NCI-H82 treated with DMSO at 0.1 percent for 48 hours (cell line): Measurements from ENCODE around the gene SLC2A4RG.
"Not testable (repeated sequence)": the region's sequence is repeated elsewhere in the genome, so short reads cannot be mapped to it uniquely, and the experiment has no call there.

Experiments
- DNase-seq: peaks from one replicate; lab custom pipeline; 2025; ENCODE audit not compliant: unreplicated experiment; lab: John Stamatoyannopoulos, UW

SLC2A4RG gene

DNA sequence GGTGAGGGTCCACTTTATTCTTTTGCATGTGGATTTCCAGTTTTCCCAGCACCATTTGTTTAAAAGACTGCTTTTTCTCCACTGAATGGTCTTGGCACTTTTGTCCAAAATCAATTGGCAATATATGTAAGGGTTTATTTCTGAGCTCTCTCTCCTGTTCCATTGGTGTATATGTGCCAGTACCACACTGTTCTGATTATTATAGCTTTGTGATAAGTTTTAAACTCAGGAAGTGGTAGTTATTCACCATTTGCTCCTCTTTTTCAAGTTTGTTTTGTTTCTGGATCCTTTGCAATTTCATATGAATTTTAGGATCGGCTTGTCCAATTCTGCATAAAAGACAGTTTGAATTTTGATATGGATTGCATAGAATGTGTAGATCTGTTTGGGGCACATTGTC, 27.4 kb upstream of the SLC2A4RG start:
- no peak for DNase-seq

DNA sequence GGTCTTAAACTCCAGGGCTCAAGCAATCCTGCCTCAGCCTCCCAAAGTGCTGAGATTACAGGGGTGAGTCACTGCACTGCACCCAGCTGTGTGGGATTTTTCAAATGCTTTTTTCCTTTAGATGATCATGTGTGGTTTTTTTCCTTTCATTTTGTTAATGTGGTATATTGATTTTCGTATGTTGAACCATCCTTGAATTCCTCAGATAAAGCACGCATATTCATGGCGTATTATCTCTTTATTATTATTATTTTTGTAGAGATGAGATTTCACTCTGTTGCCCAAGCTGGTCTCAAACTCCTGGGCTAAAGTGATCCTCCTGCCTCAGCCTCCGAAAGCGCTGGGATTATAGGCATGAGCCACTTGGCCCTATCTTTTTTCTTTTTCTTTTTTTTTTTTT, 24.7 kb upstream of the SLC2A4RG start:
- no peak for DNase-seq

DNA sequence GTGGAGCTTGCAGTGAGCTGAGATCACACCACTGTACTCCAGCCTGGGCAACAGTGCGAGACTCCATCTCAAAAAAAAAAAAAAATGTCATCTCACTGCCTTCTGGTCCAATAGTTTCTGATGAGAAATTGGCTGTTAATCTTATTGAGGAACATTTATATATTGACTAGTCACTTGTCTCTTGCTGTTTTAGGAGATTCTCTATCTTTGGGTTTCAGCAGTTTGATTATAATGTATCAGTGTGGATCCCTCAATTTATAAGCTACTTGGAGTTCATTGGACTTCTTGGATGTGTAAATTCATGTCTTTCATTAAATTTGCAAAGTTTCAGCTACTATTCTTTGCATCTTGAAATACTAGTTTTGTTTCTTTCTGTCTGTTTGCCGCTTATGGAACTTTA, 20.6 kb upstream of the SLC2A4RG start:
- DNase-seq, result no peak

DNA sequence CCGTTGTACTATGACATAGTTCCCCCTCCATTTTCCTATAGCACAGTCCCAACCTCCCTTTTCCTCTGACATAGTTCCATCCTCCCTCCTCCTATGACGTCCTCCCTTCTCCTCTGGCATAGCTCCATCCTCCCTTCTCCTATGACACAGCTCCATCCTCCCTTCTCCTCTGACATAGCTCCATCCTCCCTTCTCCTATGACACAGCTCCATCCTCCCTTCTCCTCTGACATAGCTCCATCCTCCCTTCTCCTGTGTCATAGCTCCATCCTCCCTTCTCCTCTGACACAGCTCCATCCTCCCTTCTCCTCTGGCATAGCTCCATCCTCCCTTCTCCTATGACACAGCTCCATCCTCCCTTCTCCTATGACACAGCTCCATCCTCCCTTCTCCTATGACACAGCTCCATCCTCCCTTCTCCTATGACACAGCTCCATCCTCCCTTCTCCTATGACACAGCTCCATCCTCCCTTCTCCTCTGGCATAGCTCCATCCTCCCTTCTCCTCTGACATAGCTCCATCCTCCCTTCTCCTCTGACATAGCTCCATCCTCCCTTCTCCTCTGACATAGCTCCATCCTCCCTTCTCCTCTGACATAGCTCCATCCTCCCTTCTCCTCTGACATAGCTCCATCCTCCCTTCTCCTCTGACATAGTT, 16.5 kb upstream of the SLC2A4RG start:
- not testable (repeated sequence) for DNase-seq

DNA sequence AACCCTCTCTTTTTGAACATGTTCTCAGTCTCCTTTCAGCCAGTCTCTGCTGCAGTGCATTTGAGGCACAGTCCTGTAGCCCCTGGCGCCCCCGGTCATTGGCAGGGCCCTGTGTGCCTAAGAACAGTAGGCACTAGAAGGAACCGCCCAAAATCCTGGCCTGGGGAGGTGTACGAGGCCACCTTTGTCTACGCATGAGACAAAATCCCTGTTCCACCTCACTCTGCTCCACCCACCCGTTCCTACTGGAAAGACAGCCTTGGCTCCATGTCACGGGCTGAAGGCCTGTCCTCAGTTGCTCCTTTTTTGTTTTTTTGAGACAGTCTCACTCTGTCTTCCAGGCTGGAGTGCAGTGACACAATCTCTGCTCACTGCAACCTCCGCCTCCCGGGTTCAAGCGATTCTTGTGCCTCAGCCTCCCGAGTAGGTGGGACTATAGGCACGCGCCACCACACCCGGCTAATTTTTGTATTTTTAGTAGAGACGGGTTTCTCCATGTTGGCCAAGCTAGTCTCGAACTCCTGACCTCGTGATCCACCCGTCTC, 9.3 kb upstream of the SLC2A4RG start:
- not testable (repeated sequence) for DNase-seq

DNA sequence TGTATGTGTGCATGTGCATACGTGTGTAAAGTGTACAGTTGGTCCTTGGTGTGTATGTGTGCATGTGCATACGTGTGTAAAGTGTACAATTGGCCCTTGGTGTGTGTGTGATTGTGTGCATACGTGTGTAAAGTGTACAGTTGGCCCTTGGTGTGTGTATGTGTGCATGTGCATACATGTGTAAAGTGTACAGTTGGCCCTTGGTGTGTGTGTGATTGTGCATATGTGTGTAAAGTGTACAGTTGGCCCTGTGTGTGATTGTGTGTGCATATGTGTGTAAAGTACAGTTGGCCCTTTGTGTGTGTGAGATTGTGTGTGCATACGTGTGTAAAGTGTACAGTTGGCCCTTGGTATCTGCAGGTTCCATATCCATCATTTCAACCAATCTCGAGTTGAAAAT, 8.2 kb upstream of the SLC2A4RG start:
- DNase-seq, result no peak

DNA sequence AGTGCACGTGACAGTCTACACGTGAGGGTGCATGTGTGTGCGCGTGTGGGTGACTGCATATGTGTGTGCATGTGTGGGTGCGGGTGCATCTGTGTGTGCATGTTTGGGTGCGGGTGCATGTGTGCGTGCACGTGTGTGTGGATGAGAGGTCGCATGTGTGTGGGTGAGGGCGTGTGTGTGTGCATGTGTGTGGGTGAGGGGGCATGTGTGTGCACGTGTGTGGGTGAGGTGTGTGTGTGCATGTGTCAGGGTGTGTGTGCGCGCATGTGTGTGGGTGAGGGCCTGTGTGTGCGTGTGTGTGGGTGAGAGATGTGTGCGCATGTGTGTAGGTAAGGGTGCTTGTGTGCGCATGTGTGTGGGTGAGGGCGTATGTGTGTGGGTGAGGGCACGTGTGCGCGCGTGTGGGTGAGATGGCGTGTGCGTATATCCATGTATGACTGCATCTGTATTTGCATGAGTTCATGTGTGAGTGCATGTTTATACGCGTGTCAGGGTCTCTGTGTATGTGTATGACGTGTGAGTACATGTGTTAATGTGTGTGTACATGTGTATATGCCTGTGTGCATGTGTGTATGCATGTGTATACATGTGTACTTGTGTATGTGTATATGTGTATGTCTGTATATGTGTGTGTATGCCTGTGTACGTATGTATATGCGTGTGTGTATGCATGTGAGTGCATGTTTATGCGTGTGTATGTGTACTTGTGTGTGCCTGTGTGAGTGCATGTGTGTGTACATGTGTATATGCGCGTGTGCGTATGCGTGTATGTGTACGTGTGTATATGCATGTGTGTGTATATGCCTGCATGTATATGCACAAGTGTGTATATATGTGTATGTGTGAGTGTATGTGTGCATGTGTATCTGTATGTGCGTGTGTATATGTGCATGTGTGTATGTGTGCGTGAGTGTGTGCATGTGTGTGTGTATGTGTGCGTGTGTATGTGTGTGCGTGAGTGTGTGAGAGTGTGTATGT, 7.2 kb upstream of the SLC2A4RG start:
- no peak for DNase-seq

DNA sequence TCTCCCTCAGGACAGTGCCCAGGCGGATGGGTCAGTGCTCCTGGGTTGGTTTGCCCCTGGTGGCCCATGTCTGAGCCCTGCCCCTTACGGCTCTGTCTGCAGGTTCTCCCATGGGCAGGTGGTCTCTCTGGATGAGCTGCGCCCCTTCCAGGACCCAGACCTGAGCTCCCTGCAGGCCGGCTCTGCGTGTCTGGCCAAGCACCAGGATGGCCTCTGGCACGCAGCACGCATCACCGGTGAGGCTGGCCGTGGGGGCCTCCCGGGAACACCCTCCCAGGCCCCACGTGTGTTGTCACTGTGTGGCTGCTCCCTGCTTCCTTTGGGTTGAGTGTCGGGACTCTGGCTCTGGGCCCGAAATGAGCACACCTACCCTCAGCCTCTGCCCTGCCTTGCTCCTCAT, 6.5 kb upstream of the SLC2A4RG start:
- no peak for DNase-seq

DNA sequence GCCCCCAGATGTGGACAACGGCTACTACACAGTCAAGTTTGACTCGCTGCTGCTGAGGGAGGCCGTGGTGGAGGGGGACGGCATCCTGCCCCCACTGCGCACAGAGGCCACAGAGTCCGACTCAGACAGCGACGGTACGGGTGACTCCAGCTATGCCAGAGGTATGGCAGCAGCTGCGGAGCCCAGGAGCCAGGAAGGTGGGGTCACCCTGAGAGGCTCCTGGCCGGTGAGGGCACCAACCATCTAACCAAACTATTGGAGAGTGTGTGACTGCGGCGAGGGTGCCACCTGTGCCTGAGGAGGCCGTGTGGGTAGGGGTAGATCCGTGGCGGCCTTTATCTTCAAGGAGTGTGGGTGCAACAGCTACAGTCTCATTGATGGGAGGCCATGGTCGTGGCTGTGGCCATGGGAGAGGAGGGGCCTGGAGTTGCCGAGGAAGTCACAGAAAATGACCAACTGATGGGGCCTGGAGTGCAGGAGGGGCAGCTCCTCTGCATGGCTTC, 5.9 kb upstream of the SLC2A4RG start:
- no peak for DNase-seq

DNA sequence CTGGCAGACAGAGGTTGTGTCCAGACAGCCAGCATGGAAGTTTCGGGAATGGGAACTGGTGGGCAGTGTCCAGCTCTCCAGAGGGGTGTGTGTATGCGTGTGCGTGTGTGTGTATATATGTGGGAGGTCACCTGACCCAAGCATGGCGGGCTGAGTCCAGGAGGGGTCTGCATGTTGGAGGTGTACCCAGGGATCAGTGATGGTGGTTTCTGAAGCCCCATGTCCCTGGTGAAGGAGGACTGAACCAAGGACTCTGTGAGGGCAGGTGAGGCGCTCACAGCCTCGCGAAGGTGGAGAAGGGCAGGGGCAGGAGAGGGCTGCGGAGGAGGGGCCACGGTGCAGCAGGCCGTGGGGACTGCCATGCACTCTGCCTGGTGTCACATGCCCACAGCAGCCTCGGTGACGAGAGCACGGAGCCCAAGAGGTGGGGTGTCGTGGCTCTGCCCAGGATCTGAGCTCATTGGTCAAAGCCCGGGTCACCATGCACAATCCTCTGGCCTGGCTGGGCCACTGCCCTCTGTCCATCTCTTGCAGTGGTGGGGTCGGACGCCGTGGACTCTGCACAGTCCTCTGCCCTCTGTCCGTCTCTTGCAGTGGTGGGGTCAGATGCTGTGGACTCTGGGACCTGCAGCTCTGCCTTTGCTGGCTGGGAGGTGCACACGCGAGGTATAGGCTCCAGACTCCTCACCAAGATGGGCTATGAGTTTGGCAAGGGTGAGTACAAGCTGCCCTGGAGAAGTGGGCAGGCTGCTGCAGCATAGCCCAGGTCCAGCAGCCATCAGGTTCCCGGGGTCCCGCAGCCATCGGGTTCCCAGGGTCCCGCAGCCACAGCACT, 5.2 kb upstream of the SLC2A4RG start:
- DNase-seq, result no peak

DNA sequence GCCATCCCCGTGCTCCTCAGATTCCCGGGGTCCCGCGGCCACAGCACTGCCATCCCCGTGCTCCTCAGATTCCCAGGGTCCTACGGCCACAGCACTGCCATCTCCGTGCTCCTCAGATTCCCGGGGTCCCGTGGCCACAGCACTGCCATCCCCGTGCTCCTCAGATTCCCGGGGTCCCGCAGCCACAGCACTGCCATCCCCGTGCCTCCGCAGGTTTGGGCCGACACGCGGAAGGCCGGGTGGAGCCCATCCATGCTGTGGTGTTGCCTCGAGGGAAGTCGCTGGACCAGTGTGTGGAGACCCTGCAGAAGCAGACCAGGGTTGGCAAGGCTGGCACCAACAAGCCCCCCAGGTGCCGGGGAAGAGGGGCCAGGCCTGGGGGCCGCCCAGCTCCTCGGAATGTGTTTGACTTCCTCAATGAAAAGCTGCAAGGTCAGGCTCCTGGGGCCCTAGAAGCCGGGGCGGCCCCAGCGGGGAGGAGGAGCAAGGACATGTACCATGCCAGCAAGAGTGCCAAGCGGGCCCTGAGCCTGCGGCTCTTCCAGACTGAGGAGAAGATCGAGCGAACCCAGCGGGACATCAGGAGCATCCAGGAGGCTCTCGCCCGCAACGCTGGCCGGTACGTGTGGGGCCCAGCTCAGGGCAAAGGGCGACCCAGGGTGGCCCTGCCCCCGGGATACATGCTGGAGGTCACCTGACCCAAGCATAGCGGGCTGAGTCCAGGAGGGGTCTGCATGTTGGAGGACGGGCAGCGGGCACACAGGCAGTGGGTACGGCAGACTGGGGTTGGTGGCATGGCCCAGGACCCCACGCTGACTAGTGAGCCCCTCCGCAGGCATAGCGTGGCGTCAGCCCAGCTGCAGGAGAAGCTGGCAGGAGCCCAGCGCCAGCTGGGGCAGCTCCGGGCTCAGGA, 4.4 kb upstream of the SLC2A4RG start:
- no peak for DNase-seq

DNA sequence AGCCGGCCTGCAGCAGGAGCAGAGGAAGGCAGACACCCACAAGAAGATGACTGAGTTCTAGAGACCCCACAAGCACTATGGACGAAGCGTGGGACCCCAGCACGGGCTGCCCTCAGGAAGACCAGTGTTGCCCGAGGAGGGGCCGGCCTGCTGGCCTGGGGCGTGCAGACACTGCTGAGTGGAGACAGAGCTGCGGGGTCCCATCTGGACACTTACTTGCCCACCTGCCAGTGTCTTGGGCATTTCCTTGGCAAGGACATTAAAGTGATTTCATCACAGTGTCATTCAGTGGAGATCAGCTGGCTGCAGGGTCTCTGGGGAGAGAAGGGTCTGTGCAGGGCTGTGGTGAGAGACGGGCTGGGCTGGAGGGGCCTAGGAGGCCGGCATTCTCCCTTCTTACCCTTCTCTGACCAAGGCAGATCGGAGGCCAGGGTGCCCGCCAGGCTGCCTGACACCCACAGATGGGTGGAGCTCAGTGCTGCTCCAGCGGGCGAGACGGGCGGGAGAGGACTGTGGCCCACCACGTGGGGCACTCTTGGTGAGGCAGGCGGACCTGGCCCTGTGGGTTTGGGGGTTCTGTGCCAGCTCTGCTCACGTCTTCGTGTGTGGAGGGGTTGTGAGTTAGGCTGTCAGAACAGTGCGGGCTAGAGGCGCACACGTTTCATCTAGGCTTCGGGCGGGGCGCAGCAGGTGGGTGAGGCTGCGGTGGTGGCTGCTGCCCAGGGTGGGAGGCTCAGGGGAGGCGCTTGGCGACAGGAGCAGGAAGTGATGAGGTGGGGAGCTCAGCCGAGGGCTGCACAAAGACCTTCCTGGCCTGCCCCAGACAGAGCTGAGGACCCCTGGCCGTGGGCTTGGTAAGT, 3.5 kb upstream of the SLC2A4RG start, which contains the start of gene LIME1:
LIME1 (plus strand) TSS at position 806 of the 860 bp plus-strand sequence. CDS start 886 bp downstream, outside the sequence.
- DNase-seq, result no peak

DNA sequence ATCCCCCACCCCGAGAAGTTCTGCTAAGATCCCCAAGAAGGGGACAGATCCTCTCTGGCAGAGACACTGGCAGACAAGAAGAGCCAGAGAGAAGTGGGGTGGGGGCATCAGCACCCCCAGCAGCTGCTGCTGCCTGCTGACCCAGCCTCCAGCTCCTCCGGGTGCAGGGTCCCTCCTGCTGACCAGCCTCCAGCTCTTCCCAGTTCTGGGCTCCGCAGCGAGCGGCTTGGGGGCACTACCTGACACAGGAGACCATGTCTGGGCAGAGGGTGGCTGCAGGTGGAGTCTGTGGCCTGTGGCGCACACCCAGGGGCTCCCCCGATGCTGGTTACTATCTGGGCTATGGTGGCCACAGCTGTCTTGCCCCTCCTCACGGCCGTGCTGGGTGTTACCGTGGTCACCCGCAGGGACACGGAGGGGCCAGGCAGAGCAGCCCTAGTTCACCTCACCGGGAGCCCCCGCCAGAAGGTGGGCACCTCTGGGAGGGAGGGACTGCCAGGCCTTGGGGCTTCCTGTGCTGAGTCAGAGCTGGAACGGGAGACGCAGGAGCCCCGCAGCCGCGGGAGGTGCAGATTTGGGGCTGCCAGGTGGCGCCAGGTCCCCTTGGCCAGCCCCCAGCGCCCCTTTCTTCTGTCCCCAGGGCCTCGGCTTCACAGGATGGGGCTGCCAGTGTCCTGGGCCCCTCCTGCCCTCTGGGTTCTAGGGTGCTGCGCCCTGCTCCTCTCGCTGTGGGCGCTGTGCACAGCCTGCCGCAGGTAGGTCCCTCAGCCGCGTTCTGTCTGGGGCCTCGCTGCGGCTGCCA, 2.5 kb upstream of the SLC2A4RG start:
- DNase-seq, result no peak

DNA sequence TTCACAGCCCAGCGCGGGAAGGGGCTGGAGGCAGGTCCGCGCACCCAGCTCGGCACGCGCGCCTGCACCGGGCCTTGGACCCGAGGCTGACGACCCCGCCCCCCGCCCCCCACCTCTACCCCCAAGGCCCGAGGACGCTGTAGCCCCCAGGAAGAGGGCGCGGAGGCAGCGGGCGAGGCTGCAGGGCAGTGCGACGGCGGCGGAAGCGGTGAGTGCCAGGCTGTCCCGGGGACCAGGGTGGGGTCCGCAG, 2.0 kb upstream of the SLC2A4RG start:
- no peak for DNase-seq

DNA sequence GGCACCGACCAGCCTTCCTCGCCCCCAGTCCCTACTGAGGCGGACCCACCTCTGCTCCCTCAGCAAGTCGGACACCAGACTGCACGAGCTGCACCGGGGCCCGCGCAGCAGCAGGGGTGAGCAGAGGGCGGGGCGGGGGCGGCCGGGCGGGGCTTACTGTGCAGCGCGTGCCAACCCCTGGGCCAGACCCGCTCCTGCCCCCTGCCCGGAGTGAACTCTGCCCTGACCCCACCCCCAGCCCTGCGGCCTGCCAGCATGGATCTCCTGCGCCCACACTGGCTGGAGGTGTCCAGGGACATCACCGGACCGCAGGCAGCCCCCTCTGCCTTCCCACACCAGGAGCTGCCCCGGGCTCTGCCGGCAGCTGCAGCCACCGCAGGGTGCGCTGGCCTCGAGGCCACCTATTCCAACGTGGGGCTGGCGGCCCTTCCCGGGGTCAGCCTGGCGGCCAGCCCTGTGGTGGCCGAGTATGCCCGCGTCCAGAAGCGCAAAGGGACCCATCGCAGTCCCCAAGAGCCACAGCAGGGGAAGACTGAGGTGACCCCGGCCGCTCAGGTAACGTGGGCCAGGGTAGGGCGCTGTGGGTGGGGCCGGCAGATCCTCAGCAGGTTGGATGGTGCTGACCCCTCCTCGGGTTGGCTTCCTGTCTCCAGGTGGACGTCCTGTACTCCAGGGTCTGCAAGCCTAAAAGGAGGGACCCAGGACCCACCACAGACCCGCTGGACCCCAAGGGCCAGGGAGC, 1.5 kb upstream of the SLC2A4RG start:
- no peak for DNase-seq

DNA sequence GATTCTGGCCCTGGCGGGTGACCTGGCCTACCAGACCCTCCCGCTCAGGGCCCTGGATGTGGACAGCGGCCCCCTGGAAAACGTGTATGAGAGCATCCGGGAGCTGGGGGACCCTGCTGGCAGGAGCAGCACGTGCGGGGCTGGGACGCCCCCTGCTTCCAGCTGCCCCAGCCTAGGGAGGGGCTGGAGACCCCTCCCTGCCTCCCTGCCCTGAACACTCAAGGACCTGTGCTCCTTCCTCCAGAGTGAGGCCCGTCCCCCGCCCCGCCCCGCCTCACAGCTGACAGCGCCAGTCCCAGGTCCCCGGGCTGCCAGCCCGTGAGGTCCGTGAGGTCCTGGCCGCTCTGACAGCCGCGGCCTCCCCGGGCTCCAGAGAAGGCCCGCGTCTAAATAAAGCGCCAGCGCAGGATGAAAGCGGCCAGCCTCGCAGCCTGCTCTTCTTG, 868 bp upstream of the SLC2A4RG start:
- DNase-seq, result no peak

DNA sequence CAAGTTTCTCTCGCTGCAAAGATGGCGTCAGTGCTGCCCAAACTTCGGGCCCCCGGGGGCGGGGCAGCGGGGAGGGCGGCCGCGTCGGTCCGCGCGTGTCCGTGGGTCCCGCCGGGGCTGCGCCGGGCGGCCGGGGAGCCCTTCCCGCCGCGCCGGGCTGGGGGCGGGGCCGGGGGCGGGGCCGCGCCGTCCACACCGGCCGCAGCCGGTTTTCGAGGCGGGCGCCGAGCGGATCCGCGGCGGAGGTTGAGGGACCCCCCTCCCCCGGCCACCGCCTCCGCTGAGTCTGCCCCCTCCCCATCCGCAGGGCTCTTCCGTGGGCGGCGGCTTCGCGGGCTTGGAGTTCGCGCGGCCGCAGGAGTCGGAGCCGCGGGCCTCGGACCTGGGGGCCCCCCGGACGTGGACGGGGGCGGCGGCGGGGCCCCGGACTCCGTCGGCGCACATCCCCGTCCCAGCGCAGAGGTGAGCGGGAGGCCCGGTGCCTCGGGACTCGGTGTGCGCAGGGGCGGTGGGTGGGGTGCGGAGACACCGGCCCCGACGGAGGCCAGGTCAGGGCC, 572 bp downstream of the SLC2A4RG start:
- DNase-seq, result no peak
